ENCODE data around the gene AGBL1.

DNA sequence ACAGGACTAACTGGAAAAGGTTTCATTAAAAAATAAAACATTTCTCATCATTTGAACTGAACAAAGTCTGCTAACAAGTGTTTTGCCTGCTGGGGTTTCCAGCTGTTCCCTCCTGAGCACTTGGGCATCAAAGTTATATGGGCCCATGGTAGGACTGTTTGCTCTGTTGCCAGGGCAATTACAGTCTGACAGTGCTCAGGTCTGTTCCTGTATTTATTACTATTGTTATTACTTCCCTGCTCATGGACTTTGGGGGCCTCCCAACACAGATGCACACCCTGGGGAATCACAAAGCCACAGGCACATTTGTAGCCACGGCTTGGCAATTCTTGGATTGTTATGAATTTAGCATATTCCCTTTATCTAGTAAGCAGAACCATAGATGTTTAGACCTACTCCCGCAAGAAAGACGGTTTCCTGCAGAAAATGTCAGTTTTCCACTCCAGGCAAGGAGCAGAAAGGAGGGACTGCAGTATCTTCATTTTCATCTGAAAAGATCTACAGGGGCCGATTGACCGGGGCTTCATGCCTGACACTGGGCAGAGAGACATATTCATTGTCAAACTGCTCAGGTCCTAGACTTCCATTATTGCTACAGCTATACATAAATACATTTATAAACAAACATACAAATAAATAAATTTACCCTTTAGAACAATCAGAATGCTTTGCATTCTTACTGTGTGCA is 580.2 kb downstream of the AGBL1 start:
- TF ChIP-seq, protein P1, sequence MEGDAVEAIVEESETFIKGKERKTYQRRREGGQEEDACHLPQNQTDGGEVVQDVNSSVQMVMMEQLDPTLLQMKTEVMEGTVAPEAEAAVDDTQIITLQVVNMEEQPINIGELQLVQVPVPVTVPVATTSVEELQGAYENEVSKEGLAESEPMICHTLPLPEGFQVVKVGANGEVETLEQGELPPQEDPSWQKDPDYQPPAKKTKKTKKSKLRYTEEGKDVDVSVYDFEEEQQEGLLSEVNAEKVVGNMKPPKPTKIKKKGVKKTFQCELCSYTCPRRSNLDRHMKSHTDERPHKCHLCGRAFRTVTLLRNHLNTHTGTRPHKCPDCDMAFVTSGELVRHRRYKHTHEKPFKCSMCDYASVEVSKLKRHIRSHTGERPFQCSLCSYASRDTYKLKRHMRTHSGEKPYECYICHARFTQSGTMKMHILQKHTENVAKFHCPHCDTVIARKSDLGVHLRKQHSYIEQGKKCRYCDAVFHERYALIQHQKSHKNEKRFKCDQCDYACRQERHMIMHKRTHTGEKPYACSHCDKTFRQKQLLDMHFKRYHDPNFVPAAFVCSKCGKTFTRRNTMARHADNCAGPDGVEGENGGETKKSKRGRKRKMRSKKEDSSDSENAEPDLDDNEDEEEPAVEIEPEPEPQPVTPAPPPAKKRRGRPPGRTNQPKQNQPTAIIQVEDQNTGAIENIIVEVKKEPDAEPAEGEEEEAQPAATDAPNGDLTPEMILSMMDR (IDR thresholded peaks at IDR 0.05), result no peak
- TF ChIP-seq POLR2A (IDR thresholded peaks at IDR 0.05), result no peak
- TF ChIP-seq POLR2AphosphoS5 (IDR thresholded peaks at IDR 0.05), result no peak

Data from prostate gland (tissue), 2 donors.